ENCODE measurements around the gene RNU11. TPM values are rescaled to one million over a fixed set of nuclear protein-coding genes. Genes with fewer than 3 reads are reported as not detected.

Gene RNU11
- total and polyA plus RNA-seq, 2 of the 4 experiments (the other 2 are of a cell fraction) = not detected

DNA sequence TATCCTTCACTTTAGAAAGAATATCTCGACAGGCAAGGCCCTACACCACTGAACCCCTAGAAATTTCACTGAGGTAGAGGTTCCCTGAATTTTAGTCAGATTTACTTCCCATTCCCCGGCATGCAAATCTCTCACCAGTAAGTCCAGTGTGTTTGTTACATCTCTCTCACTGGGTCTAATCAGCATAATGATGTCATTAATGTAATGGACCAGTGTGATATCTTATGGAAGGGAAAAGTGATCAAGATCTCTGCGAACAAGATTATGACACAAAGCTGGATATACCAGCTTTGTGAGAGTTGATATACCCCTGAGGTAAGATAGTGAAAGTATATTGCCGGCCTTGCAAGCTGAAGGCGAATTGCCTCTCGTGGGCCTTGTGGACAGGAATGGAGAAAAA, 7.9 kb downstream of the RNU11 start:
- Histone ChIP-seq H2BK20ac (ENCODE audit: low read depth, low read length) (no peak overlapping the region), H2BK120ac (ENCODE audit: low read depth, low read length) (no peak overlapping the region), H3K9me1 (ENCODE audit: insufficient read depth, low read length) (no peaks in the 10 kb centered on the region), H3K4me1 (ENCODE audit: control insufficient read depth, insufficient read depth, low read length) (no peaks in the 10 kb centered on the region), H3K27me3 (ENCODE audit: control insufficient read depth, insufficient read depth, low read length) (no peaks in the 10 kb centered on the region), H3K56ac (ENCODE audit: extremely low read depth, insufficient read depth, low read length) (no peak overlapping the region), H4K5ac (ENCODE audit: low read depth, low read length) (no peak overlapping the region), H2BK15ac (ENCODE audit: low read depth, low read length) (no peak overlapping the region), H2AFZ (replicated peaks; ENCODE audit: low read length, poor library complexity) (no peak overlapping the region), H4K91ac (ENCODE audit: insufficient read depth, low read depth, low read length) (no peak overlapping the region), H3K4me3 (ENCODE audit: insufficient read depth, low read depth, low read length) (no peak overlapping the region), H4K20me1 (ENCODE audit: insufficient read depth, low read length) (no peaks in the 10 kb centered on the region), H3K79me1 (ENCODE audit: low read depth in 1 of 2, low read length in 2 of 2) (no peaks in the 10 kb centered on the region), H2BK5ac (ENCODE audit: low read depth, low read length, poor library complexity, severe bottlenecking) (no peak overlapping the region), H4K8ac (ENCODE audit: low read depth in 2 of 2, low read length in 2 of 2) (no peak overlapping the region), H2AK9ac (replicated peaks; ENCODE audit: low read depth, low read length, poor library complexity) (no peak overlapping the region), H2AK5ac (ENCODE audit: low read depth, low read length) (no peak overlapping the region), H3K9ac (ENCODE audit: low read depth, low read length) (no peak overlapping the region), H3K14ac (replicated peaks; ENCODE audit: low read depth, low read length) (no peak overlapping the region), H3K23ac (ENCODE audit: low read depth, low read length) (no peak overlapping the region), H3K9me3 (ENCODE audit: control insufficient read depth, insufficient read depth, low read length) (no peaks in the 10 kb centered on the region), H3K27ac (ENCODE audit: insufficient read depth, low read length) (no peak overlapping the region), H3K18ac (ENCODE audit: low read depth, low read length) (no peak overlapping the region), H3K36me3 (ENCODE audit: control insufficient read depth, insufficient read depth, low read length) (no peaks in the 10 kb centered on the region), H3K4ac (ENCODE audit: low read depth, low read length) (no peak overlapping the region), H3K4me2 (ENCODE audit: low read depth, low read length) (no peak overlapping the region)
- ChIA-PET CTCF (no interaction called here), POLR2A (ENCODE audit: unreplicated experiment) (no interaction called here)
- no peak for ATAC-seq (ENCODE audit: low read depth)
- no TSS peak for BruUV-seq (replicated peaks)
- DNase-seq = no peak
- dilution Hi-C loops (cut with HindIII; ENCODE audit: low sequenced_read_pairs, unreplicated experiment) = no loop called here
- TF ChIP-seq SMC3 (IDR thresholded peaks at IDR 0.05; ENCODE audit: low read depth, low read length) = no peak
- TF ChIP-seq ELK1 (IDR thresholded peaks at IDR 0.05; ENCODE audit: borderline replicate concordance, low read depth, low read length) = no peak
- no peak for TF ChIP-seq CEBPB (IDR thresholded peaks at IDR 0.05; ENCODE audit: low read depth, low read length)
- TF ChIP-seq BHLHE40 (IDR thresholded peaks at IDR 0.05; ENCODE audit: low read depth, low read length) = no peak
- no peak for TF ChIP-seq RAD21 (IDR thresholded peaks at IDR 0.05; ENCODE audit: low read length)
- TF ChIP-seq MXI1 (IDR thresholded peaks at IDR 0.05; ENCODE audit: borderline replicate concordance, low read depth, low read length) = no peak
- no peak for TF ChIP-seq POLR2A (IDR thresholded peaks at IDR 0.05; ENCODE audit: low read depth, low read length)
- no peak for TF ChIP-seq USF2 (IDR thresholded peaks at IDR 0.05; ENCODE audit: low read depth, low read length)
- TF ChIP-seq MAZ (IDR thresholded peaks at IDR 0.05; ENCODE audit: borderline replicate concordance, low read depth, low read length) = no peak
- no peak for TF ChIP-seq NFE2L2 (IDR thresholded peaks at IDR 0.05; ENCODE audit: low read depth, low read length)
- TF ChIP-seq CHD1 (IDR thresholded peaks at IDR 0.05; ENCODE audit: low read depth, low read length) = no peak
- no peak for TF ChIP-seq CTCF (conservative IDR thresholded peaks at IDR 0.05; ENCODE audit: low read depth, low read length)
- in situ Hi-C loops (cut with MboI; ENCODE audit: low sequenced_read_pairs) = no loop called here
- intact Hi-C loops (cut with micrococcal nuclease) = no loop called here
- 55% methylated on average over 2 of the region's 6 CpGs; no CpG with 5 or more reads in 1 of the 2 experiments for WGBS, 2 experiments (ENCODE audit: extremely low coverage in 2 of 2, insufficient read length in 1 of 2)
